MCF 10A (cell line): ENCODE measurements around the gene SYT5. TPM values are rescaled to one million over a fixed set of nuclear protein-coding genes. Genes with fewer than 3 reads are reported as not detected.
"Not testable (repeated sequence)": the region's sequence is repeated elsewhere in the genome, so short reads cannot be mapped to it uniquely, and the experiment has no call there.

Experiments used
- BruUV-seq: library from RNA; stranded (reverse); fragments of 400-500 nt; replicated peaks from 2 replicates; lab custom pipeline; 2021; lab: Mats Ljungman, UMichigan
- CTCF ChIA-PET: fragments of 300-600 bp; sonication (Branson Sonifier 250); formaldehyde crosslinking; extraction: SDS; loops from one replicate; lab custom pipeline; 2021; ENCODE audit warnings: antibody characterized with exemption, inconsistent platforms; lab: Yijun Ruan, JAX
- POLR2A ChIA-PET: fragments of 300-600, 350-650 bp; sonication (Branson Sonifier 250); formaldehyde crosslinking; extraction: SDS; loops from one replicate; lab custom pipeline; 2020; ENCODE audit warnings: antibody characterized with exemption, inconsistent platforms; lab: Yijun Ruan, JAX
- DNase-seq: peaks from one replicate; pipeline ENCODE4 v3.0.0-alpha.2; 2018; ENCODE audit not compliant: unreplicated experiment
- H3K27ac Mint-ChIP-seq: one replicate; pipeline ENCODE4 v1.8.0; 2022; ENCODE audit warnings: mild to moderate bottlenecking, low read depth, mixed read lengths; ENCODE audit not compliant: unreplicated experiment
- H3K27me3 Mint-ChIP-seq: one replicate; pipeline ENCODE4 v1.8.0; 2022; ENCODE audit warnings: mixed read lengths; ENCODE audit not compliant: insufficient read depth, unreplicated experiment
- H3K36me3 Mint-ChIP-seq: one replicate; pipeline ENCODE4 v1.8.0; 2022; ENCODE audit warnings: mild to moderate bottlenecking, moderate library complexity, mixed read lengths; ENCODE audit not compliant: insufficient read depth, unreplicated experiment
- H3K4me1 Mint-ChIP-seq: one replicate; pipeline ENCODE4 v1.8.0; 2022; ENCODE audit warnings: mixed read lengths; ENCODE audit not compliant: insufficient read depth, unreplicated experiment
- H3K4me3 Mint-ChIP-seq: one replicate; pipeline ENCODE4 v1.8.0; 2022; ENCODE audit warnings: mild to moderate bottlenecking, moderate library complexity, mixed read lengths; ENCODE audit not compliant: unreplicated experiment
- H3K9me3 Mint-ChIP-seq: one replicate; pipeline ENCODE4 v1.8.0; 2022; ENCODE audit warnings: mixed read lengths; ENCODE audit not compliant: unreplicated experiment
- intact Hi-C: fragments of 100-400 bp; cut with micrococcal nuclease; formaldehyde crosslinking; loops from 2 replicates; pipeline ENCODE4 v1.14.1; 2022
- total RNA-seq: library from RNA; stranded (reverse); gene quantifications from 2 replicates; pipeline ENCODE4 v1.2.3, GENCODE V29; 2022
- TF ChIP-seq, protein P1 (sequence below): fragments of 200-600 bp; IDR thresholded peaks from one replicate; pipeline ENCODE4 v1.8.0; 2022; ENCODE audit warnings: antibody characterized with exemption, mild to moderate bottlenecking; ENCODE audit not compliant: unreplicated experiment

SYT5 gene
- total RNA-seq, 1 experiment from 2014 or later, result not detected

DNA sequence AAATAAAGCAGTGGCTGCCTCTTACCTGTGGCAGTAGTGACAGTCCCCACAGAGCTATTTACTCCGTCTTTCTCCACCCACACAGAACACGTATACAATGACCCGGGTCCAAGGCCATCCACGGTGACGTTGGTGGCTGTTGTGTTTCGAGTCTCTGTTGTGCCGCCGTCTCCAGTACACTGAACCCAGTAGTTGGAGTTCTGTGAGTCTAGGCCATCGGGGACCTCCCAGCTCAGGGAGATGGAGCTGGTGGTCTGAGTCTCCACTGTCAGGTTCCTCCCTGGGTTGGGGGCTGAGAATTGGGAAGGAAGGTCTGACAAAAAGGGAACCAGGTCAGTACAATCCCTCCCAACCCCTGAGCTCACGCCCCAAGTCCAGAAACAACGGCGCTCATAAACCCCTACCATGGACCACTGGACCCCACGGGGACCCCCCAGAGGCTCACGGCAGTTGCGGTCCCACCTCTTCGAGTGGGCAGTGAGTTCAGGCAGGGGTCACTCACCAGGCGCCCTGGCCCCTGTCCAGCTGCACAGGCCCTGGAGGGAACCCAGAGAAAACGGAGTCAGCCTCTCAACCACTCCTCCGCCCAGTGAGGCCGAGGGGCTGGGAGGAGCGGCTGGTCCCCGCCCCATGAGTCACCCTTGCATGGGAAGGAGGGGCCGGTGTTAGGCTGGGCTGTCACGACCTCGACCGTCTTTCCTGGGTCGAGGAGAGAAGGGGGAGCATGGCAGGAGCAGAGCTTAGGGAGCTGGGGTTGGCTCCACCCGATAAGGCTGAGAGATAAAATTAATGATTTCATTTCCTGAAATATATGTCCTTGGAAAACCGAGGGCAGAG, 26.8 kb upstream of the SYT5 start:
- intact Hi-C loops, result loop anchor here (2.0 kb wide), 1 partner anchor 18 kb away; no protein-coding TSS in a partner anchor
- BruUV-seq, result no TSS peak
- CTCF ChIA-PET, result interaction anchor here (0.5 kb wide), 1 partner anchor 69 kb away, joined by 3 read pairs; no protein-coding TSS in a partner anchor

DNA sequence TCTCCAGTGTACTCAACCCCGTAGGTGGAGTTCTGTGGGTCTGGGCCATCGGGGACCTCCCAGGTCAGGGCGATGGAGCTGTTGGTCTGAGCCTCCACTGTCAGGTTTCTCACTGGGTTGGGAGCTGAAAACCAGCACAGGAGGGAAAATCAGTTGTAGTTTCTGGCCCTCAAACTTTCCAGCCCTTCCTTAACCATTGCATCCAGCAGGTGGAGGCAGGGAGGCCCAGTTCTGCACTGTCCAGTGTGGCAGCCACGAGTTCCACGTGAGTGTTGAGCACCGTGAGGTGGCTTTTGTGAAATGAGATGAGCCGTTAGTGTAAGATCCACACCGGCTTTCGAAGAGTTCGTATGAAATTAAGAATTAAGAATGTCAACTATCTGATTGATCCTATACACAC, 22.1 kb upstream of the SYT5 start:
- BruUV-seq, H3K27me3 Mint-ChIP-seq, intact Hi-C loops, DNase-seq, H3K27ac Mint-ChIP-seq, H3K36me3 Mint-ChIP-seq, H3K9me3 Mint-ChIP-seq, H3K4me1 Mint-ChIP-seq, H3K4me3 Mint-ChIP-seq: not testable (repeated sequence)
- CTCF ChIA-PET, result interaction anchor here (1.0 to 1.2 kb wide), 2 partner anchors 13 to 216 kb away, joined by 3 to 5 read pairs; no protein-coding TSS in a partner anchor
- TF ChIP-seq, protein P1, sequence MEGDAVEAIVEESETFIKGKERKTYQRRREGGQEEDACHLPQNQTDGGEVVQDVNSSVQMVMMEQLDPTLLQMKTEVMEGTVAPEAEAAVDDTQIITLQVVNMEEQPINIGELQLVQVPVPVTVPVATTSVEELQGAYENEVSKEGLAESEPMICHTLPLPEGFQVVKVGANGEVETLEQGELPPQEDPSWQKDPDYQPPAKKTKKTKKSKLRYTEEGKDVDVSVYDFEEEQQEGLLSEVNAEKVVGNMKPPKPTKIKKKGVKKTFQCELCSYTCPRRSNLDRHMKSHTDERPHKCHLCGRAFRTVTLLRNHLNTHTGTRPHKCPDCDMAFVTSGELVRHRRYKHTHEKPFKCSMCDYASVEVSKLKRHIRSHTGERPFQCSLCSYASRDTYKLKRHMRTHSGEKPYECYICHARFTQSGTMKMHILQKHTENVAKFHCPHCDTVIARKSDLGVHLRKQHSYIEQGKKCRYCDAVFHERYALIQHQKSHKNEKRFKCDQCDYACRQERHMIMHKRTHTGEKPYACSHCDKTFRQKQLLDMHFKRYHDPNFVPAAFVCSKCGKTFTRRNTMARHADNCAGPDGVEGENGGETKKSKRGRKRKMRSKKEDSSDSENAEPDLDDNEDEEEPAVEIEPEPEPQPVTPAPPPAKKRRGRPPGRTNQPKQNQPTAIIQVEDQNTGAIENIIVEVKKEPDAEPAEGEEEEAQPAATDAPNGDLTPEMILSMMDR, result peak; percentile 13
- POLR2A ChIA-PET, result interaction anchor here (0.6 kb wide), 1 partner anchor 85 kb away, joined by 3 read pairs; the partner anchor contains the start of gene PPP1R12C

More for the DNA sequence above, 26.8 kb upstream of the SYT5 start:
- TF ChIP-seq, protein P1, result no peak
- H3K9me3 Mint-ChIP-seq, result no peaks in the 10 kb centered on the region
- H3K36me3 Mint-ChIP-seq, result peaks cover 10% of the 10 kb centered on the region
- DNase-seq, result peak; percentile 93
- peak overlapping the region; percentile 91 for H3K27ac Mint-ChIP-seq
- peaks cover 21% of the 10 kb centered on the region for H3K4me1 Mint-ChIP-seq
- no peaks in the 10 kb centered on the region for H3K27me3 Mint-ChIP-seq
- POLR2A ChIA-PET, result interaction anchor here (0.7 to 1.9 kb wide), 6 partner anchors 9 to 61 kb away, joined by 3 to 12 read pairs (median 6); partner anchors contain the start of gene SYT5
- H3K4me3 Mint-ChIP-seq, result peak overlapping the region; percentile 66

DNA sequence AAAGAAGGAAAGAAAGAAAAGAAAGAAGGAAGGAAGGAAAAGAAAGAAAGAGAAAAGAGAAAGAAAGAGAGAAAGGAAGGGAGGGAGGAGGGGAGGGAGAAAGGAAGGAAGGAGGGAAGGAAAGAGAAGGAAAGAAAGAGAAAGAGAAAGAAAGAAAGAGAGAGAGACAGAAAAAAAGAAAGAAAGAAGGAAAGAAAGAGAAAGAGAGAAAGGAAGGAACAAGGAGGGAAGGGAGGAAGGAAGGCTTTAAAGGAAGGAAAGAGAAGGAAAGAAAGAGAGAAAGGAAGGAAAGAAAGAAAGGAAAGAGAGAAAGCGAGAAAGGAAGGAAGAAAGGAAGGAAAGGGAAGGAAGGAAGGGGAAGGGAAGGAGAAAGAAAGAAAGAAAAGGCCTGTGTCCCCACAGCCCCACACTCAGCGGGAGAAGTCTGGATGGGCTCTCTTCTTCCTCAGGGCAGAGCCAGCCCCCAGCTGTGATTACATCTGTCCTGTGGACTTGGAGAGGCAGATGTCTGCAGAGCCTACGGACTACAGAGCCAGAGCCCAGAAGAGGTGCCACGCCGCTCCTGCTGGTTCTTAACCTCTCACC, 19.6 kb upstream of the SYT5 start:
- H3K27me3 Mint-ChIP-seq, result no peaks in the 10 kb centered on the region
- intact Hi-C loops, result no loop called here

More for the DNA sequence above, 19.6 kb upstream of the SYT5 start:
- TF ChIP-seq, protein P1, result no peak
- H3K4me3 Mint-ChIP-seq, result no peak overlapping the region
- ChIA-PET CTCF (no interaction called here), POLR2A (interaction anchor here (1.5 to 2.5 kb wide), 3 partner anchors 7 to 15 kb away, joined by 12 to 16 read pairs (median 13); no protein-coding TSS in a partner anchor)
- no TSS peak for BruUV-seq
- DNase-seq, result no peak
- H3K4me1 Mint-ChIP-seq, result no peaks in the 10 kb centered on the region
- no peak overlapping the region for H3K27ac Mint-ChIP-seq
- H3K36me3 Mint-ChIP-seq, result no peaks in the 10 kb centered on the region
- no peaks in the 10 kb centered on the region for H3K9me3 Mint-ChIP-seq
